DMS153 treated with DMSO at 0.1 percent for 48 hours (cell line): ENCODE measurements around the gene ADAMTS12.

Experiments used
- DNase-seq: peaks from one replicate; lab custom pipeline; 2025; ENCODE audit not compliant: unreplicated experiment; lab: John Stamatoyannopoulos, UW

Gene ADAMTS12

DNA sequence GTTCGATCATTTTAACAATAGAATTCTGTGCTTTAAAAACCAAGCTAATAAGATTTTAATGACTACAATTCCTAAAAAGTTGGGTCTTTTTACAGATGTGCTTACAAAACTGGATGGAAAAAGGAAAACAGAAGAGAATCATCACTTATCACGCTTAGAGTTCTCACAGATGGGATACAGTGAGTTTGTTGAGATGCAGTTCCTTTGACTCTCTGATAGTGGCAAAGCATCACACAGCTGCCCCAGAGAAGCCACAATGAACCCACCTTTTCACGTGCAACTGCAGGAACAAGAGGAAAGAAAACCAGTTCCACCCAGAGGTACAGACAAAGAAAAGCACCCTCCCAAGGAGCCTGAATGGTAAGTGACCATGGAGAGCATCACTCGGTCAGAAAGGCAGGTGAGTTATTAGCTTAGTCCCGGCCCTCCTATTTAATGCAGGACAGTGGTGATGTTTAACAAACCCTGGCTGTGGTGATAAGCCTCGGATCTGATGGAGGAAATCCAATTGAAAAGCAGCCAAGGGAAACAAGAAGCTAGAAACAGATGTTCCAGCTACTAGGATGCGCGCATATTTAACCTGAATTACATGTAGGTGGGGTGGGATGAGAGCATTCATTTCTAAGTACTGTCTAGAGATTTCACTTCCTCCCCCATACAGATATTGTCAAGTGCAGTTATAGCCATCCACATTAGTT is 283.3 kb downstream of the ADAMTS12 start:
- no peak for DNase-seq

DNA sequence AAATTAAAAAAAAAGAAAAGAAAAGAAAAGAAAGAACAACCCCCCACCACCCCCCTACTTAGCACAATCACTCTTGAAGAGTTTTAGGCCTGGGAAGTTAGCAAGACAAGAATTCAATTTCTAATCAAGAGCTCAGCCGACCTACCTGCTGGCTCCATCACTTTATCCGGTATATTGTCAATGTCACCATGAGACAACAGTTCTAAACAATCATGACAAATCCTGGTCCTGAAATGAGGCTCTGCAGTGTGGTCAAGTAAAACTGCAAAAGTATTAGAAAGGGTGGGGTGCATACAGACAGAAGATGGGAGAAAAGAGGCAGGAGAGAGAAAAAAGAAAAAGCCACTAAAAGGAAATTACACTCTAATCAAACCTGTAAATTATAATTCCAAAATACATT is 287.3 kb downstream of the ADAMTS12 start:
- DNase-seq: no peak

DNA sequence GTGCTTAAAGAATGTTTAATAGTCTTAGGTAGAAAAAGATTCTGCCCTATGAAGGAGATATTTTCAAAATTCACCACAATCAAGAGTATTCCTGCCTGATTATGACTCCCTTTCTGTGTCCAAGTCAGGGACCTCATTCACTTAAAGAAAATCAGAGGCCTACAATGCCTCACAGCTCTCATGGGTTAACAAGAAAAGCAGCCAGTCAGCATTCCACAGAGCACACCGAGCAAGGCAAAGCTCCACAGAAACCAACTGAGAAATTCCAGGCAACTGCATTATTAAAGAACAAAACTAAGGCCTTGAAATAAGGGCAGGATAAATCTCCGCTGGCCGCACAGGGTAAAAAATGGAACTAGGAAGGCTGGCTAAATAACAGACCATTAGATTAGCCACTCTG is 289.9 kb downstream of the ADAMTS12 start:
- no peak for DNase-seq

DNA sequence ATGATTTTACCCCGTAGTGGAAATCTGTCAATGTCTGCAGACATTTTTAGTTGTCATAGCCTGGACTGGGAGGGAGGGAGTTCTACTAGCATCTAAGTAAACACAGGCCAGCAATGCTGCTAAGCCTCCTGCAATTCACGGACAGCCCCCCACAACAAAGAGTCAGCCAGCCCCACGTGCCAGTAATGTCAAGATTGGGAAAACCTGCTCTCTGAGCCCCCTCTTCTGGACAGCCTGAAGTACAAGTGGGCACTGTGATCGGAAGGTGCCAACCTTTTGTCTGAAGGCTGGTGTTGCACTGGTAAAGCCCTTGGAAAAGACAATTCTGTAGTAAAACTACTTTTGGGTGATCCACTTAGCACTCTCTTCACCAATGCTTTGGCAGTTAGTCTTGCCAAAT is 296.5 kb downstream of the ADAMTS12 start:
- no peak for DNase-seq

DNA sequence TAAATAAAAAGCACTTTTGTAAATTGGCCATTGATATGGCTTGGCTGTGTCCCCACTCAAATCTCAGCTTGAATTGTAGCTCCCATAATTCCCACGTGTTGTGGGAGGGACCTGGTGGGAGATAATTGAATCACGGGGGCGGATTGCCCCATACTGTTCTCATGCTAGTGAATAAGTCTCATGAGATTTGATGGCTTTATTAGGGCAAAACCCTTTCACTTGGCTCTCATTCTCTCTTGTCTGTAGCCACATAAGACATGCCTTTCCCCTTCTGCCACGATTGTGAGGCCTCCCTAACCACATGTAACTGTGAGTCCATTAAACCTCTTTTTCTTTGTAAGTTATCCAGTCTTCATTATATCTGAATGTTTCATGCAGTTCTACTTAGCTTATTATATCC is 297.8 kb downstream of the ADAMTS12 start:
- no peak for DNase-seq

DNA sequence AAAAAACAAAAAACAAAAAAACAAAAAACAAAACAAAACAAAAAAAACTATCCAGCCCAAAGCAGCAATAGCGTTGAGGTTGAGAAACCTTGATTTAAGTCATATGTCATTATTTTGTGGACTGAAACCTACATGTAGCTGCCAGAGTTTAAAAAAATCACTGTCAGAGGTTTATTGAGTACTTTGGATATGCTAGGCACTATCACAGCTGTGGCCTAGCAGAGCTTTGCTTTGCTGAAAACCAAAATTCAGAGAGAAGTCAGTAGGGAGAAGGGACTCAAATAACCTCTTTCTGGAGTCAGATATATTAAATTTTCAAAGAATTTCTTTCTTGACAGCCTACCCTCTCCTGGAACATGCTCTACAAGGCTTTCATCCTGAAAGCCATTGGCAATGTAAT is 299.5 kb downstream of the ADAMTS12 start:
- no peak for DNase-seq

DNA sequence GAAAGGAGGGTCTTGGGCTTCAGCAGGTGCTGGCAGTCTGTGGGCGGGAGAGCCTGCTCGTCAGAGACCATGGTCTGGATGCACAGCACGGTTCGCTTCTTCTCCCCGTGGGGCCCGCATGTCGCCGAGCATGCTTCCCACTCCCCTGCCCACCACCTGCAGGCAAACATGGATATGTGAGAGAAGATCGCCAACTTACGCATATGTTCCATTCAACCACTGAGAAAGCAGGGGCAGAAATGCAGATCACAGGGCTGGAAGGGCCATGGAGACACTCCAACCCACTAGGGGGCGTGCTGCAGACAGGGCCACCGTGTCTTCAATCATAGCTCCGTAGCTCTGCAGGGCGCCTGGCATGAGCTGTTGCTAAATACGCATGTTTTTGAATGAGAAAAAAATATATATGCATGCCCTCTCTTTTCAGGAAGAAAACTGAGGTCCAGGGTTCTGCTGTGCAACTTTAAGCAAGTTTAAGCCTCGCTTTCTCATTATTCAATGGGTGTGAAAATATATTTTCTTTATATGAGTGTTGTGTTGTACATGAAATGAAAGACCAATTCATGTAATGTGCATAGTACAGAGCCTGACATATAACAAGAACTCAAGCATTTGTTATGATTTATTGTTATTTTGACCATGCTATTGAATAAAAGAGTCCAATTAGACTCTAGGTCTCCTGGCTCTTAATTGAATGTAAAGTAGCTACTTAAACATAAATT is 303.0 kb downstream of the ADAMTS12 start:
- DNase-seq: no peak

DNA sequence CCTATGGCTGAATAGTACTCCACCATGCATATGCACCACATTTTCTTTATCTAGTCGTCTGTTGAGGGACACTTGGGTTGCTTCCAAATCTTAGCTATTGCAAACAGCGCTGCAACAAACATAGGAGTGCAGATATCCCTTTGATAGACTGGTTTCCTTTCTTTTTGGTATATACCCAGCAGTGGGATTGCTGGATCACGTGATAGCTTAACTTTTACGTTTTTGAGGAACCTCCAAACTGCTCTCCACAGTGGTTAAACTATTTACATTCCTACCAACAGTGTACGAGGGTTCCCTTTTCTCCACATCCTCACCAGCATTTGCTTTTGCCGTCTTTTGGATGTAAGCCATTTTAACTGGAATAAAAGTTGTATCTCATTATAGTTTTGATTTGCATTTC is 308.5 kb downstream of the ADAMTS12 start:
- no peak for DNase-seq

DNA sequence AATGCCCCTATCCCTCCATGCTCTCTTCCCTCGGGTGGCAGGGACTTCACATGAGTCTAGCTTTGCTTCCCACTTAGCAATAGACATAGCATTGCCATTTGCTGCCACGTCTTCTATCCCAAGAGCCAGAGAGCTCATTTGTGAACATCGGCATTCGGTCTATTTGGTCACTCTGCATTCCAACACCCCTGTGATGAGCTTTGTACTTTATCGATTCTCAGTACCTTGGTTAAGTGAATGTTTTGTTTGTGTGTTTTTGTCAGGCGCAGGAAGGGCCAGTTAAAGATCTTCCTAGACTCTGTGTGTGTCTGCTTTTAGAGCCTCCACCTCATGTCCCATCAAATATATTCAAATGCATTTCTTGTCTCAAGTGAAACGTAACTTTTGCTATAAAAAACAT is 309.4 kb downstream of the ADAMTS12 start:
- no peak for DNase-seq

DNA sequence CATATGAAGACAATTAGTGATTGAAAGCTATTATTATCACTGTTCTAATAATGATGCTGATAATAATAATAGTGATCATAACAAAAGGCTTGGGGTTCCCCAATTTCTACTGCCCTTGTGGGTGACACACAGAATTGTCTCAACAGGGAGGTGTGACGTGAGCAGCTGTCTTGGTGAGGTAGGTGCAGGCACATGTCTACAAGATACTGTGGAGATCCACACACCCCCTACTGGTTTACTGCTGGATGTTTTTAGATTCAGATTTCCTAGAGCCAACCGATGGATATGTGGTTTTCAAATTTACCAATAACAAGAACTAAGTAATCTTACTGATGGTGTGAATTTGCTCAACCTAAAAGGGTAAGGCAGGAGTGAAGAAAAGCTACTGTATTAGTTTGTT is 312.0 kb downstream of the ADAMTS12 start:
- DNase-seq: no peak

DNA sequence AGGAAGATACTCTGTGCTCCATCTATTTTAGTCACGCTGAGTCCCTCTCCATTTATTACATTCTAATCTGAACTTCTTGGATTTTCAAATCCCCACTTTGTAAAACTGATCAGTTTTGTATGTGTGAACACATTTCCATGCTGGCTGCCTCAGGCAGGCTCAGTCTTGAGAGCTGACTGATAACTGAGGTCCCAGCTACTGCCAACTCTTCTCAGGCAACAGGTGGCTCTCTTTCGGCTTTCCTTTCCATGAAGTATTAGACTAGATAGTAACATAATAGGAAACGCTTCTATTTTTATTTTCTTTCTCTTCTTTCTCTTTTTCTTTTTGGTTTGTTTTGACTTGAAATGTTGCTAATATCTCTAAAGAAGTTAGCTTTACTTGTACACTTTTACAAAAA is 312.6 kb downstream of the ADAMTS12 start:
- DNase-seq: no peak

DNA sequence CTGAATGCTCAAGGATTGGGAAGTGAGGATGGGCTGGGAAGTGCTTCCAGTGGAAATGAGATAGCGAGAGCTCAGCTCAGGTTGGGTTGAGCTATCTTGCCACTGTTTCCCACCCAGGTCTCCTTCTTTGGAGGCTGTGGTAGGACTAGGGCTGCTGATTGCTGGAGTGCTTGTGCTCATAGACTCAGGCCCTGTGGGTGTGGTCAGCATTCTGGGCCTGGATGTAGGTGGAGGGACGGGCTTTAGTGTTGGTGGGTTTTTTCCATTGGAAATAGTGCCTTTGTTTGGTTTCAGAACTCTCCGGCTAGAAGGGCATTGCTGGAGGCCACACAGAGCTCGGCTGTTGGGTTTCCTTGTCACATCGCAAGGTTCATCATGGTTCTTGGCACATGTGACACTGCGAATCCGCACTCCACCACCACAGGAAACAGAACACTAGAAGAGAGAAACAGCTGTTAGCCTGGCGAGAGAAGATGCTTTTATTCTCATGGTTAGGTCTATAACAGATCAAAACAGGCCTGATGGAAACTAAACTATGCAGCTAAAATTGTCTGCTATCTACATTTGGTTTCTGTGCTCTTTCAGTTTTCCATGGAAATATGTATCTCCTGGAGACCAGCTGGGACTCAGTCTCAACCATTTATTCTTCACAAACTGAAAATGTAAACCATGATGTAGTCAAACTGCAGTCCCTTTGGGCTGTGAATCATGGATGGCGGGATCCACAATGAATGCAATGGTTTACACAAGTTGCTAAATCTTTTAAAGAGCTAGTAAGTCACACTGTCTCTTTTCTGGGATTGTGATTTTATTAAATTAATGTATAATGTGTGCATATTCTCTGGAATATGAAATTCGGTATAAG is 314.8 kb downstream of the ADAMTS12 start:
- DNase-seq: no peak

DNA sequence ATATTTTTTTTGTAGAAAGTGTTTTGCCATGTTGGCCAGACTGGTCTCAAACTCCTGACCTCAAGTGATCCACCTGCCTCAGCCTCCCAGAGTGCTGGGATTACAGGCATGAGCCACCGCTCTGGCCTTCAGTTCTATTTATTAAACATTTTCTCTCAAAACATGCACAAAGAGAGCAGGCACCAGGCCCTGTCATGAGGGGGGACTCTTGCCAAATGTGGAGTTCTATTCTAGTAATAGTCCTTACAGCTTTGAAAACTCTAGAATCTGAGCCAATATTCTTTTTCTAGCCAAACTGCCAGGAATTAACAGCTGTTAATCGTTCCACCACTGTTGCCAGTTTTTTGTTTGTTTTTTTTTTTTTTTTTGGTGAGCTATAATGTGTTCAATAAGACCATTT is 326.5 kb downstream of the ADAMTS12 start:
- DNase-seq: no peak

DNA sequence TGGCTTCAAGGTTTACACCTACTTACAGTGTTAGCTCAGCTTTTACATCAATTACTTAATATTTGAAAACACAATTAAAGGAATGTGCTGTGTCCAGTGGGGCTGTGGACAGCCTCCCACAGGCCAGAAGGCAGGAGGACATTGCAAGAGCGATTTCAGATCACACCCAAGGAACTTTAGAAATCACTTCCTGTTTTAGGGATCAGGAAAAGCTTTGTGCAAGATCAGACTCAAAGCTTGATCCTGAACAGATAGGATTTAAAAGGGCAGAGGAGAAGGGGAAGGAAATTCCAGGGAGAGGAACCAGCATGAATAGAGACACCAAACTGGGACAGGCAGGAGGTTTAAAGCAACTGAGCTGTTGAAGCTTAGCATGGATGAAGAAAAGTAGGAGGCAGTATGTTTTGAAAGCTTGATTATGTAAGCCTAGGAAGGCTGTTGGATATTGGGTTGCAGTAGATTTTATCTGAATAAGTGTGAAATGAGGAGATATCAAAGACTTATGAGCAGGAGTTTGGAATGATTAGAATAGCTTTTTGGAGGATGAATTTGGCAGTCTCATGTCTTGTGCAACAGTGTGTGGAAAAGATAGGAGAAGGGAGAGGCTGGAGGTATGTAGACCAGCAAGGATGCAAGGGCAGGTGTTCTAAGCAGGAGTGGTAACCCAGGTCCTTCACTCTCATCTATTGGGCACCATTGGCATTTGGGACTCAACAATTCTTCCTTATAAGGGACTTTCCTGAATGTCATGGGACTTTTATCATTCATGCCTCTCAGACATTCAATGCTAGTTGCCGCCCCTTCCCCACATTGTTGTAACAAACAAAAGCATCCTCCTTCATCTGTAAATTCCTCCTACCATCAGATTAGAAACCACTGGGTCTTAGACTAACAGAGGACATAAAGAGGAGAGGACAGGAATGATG is 327.5 kb downstream of the ADAMTS12 start:
- no peak for DNase-seq

DNA sequence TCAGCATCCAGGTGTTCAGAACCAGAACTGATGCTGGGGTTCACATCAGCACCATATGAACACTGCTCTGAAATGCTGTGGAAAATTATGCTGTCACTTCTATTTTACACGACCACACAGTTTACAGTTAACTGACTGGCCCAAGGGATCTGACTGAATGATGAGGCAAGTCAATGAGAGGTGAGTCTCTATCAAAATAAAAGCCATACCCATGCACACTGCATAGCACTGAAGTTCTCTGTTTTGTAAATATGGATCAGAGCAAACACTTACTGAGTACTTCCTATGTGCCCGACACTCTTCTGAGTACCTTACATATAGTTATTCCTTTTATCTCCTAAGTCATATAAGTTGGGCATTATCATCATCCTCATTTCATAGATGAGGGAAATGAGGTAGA is 328.3 kb downstream of the ADAMTS12 start:
- no peak for DNase-seq

DNA sequence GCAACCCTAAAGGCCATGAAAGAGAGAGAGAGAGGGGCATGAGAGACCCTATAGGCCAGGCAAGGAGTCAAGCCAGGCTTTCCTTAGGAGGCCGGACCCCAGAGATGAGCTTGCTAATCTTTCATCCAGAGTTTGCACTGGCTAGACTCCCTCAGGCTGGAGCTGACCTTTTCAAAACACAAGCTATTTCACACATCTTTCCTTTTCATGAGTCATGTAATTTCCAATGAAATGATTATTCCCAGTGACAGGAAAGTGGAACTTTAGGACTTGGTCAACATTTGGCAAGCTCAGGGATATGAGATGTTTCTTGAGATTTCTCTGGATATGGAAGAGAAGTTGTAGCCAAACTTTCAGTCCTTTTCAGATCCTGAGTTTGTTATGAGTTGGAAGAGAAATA is 333.3 kb downstream of the ADAMTS12 start:
- DNase-seq: no peak

DNA sequence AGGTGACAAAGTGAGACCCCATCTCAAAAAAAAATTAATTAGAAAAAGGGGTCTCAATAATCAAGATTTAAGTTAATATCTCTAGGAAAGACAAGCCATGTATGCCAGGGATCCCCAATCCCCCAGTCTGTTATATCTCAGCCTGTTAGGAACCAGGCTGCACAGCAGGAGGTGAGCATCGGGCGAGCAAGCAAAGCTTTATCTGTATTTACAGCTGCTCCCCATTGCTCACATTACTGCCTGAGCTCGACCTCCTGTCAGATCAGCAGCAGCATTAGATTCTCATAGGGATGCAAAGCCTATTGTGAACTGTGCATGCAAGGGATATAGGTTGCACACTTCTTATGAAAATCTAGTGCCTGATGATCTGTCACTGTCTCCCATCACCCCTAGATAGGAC is 334.2 kb downstream of the ADAMTS12 start:
- no peak for DNase-seq

DNA sequence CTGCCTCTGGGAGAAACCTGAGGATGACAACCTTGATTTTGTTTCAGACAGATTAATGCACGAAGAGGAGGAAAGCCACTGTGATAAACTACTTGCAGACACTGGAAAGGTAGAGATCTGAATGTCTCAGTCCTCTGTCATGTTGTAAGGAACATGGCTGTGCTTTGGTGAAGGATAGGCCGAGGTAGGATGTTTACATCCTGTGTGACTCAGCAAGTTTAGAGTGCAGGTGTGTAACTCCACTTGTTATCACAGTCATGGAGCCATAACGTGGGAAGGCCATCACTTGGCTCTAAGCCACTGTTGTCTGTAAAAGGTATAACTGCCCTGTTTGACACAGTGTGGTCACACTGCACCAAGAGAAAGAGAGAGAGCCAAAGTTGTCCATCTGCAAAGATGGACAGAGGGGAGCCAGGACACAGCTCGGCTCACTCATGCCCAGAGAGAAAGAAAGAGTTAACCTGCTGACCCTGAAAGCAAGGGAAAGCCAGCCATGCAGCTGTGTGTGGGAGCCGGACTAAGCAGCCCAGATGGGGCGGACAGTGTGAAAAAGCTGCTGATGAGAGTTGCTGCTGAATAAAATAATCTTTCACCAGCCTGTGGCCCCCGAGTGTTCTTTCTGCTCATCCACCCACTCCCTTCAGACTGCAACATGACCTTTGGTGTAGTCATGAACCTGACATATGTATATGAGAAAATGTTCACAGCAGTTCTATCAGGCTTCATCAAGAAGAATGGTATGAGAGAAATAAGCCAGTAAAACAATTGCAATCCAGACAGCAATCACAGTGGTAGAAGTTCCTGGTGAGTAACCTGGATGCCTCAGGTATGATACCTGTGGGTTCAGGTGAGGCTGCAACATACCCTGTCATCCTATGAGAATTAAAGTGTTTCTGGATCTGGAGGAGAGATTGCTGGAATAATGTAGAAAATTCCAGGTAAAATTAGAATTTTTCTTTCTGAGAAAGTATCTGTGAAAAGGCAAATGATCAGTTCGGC is 335.2 kb downstream of the ADAMTS12 start:
- DNase-seq: no peak

DNA sequence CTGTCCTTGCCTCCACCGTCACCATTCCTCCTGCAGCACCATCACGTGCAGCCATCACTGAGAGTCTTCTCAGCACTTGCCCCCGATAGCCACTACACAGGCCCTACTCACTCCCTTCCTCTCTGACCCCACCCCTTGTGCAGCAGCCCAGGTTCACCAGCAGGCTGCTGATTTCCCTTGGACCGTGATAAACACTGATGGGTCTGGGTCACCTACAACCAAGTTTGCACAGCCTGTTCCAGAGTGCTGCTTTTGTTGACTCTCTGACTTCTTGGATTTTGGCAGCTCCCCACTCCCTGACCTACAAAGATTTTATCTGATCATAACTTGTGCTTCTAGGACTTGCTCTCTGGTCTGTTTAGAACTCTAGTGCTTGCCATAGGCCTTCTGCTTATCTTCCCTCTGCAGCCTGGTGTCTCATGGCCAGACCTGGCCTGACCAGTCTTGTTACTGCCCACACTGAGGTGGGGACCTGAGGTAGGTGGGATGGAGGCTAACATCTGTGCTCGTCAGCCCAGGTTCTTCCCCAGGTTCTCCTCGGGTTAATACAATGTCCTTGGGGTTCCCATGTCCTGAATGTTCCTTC is 341.7 kb downstream of the ADAMTS12 start:
- no peak for DNase-seq
